GM21423 (cell line): ENCODE data around the gene AOX1.
A peak's percentile ranks its signal among the peaks of the same experiment; 100 is the strongest.
"Not testable (repeated sequence)": the region's sequence is repeated elsewhere in the genome, so short reads cannot be mapped to it uniquely, and the experiment has no call there.

Experiments used
- ATAC-seq: cut with Tn5 transposase; IDR thresholded peaks from one replicate; pipeline ENCODE4 v1.9.1; 2021; ENCODE audit warnings: mild to moderate bottlenecking, moderate library complexity; ENCODE audit not compliant: unreplicated experiment

Gene AOX1

GRCh38 chr2:200698217-200698616 lies 112.4 kb downstream of the AOX1 start:
- no peak for ATAC-seq

DNA sequence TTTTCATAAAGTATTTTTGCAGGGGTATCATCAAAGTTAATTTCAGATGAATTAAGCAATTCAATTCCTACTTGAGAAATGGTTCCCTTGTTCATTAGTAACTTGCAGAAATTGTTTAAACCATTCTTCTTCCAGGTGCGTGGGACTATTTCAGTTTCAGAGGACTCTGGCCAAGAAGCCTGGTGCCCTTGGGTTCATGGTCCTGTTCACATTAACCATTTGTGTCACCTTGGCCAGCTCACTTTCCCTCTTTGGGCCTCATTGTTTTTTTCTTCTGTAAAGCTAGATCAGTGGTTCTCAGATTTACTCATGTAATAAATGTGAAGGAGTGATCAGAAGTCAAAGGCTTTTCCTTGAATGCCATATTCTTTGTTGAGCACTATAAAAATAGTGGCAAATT lies 113.5 kb downstream of the AOX1 start:
- ATAC-seq: no peak

DNA sequence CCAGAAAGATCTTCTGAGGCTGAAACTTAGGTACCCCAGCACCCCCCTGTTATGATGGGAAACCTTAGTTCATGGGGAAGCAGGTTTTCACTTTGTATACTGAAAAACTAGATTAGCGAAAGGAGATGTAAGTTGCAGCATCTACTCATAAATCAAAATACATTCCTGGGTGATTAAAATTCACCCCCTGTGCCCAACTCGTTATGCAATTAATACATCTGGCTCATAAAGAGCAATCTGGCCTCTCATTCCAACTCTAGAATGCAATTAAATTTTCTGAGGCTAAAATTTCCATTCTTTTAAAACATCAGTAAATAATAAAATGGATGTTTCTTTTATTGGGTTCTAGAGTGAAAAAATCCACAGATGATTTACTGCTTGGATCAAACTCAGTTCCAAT lies 115.0 kb downstream of the AOX1 start:
- ATAC-seq: no peak

- ATAC-seq: no peak
Measured at GRCh38 chr2:200702044-200702443, 116.2 kb downstream of the AOX1 start.

- no peak for ATAC-seq
Measured at GRCh38 chr2:200702646-200703118, 116.9 kb downstream of the AOX1 start.

DNA sequence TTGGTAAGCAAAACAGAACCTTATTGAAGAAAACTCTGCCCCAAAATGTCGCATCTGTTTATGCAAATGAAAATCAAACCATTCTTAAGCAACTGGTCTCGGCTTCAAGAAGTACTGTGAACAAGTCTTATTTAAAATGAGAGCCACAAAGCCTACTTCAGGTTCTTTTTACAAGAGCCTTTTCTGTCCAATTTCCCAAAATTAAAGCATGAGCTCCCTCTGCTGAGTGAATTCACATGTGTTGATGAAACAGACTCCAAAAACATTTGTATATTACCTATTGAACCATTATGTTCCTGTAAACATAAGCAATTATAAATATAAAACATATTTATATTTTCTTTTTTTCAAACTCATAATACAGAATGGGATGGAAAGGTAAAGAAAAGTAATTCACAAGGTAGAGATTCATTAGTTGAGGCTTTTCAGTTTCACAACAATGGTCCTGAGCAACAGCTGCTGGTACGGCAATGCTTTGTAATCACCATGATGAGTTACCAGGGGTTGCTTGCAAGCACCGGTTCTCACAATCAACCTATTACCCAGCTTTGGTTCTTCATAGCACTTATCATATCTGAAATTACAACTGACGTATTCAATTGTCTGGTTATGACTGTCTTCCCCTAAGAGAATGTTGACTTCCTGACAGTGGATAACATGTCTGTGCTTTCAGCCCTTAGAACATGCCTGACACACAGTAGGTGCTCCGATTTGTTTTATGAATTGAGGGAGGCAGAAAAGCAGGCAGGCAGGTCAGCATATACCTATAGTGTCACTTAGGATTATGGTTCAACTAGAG lies 117.5 kb downstream of the AOX1 start:
- ATAC-seq: no peak

DNA sequence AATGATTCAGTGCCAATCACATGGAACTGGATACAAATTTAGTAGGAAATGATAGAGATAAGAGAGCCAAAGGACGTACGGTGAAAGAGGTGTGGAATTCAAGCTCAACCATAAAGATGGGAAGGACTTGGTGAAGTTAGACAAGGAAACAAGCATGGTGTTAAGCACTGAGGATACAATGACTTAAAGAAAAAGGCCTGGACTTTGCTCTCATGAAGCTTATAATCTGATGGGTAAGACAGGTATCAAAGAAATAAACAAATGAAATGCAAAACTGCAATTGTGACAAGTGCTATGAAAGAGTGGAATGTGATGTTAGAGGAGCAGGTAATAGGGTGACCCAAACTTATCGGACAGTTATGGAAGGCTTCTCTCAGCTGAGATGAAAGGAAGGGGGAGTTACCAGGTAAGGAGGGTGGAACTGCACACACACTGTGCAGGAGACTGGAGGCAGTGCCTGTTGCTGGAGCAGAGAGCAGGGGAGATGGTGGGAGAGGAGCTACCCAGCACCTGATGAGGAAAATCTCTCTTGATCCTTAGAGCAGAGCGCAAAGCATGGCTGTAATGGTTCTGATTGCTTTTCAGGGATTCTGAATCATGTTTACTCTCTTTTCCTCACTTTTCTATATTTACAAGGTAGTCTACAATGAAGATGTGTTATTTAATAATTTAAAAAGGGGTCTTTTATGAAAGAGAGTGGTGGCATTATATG lies 118.3 kb downstream of the AOX1 start:
- no peak for ATAC-seq

GRCh38 chr2:200705305-200706041 lies 119.7 kb downstream of the AOX1 start:
- ATAC-seq: no peak

DNA sequence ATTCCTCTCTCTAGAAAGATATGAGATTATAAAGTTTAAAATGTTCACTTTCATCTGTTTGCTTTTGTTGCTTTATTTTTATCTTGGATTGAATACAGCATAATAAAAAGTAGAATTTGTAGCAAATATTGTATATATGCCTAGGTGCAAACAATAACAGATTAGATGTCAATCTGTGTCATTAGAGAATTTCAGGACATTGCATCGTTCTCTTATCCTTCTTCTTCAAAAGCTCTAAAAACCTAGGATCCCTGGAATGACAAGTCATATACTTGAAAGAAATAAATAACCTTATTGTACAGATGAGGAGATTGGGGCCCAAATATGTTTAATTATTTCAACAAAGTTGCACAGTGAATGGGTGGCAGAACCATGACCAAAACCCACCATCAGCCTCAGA lies 123.1 kb downstream of the AOX1 start:
- ATAC-seq: no peak

GRCh38 chr2:200713003-200713703 lies 127.3 kb downstream of the AOX1 start:
- ATAC-seq: peak; percentile 99

DNA sequence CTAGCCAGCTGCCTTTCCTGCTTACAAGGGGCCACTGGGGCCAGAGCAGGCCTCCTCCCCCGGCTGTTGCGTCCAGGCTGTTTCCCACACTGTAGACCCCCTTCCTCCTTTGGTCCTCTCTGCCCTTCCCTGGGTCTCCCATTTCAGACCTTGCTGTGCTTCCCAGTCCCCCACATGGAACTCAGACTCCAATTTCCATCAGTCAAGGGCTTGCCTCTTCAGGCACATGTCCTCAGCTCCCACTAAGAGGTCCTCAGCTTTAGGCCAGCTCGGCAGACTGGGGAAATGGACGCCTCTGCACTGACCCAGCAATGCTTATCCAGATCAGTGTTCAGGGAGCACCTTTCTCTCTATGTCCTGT lies 127.9 kb downstream of the AOX1 start:
- ATAC-seq: no peak

DNA sequence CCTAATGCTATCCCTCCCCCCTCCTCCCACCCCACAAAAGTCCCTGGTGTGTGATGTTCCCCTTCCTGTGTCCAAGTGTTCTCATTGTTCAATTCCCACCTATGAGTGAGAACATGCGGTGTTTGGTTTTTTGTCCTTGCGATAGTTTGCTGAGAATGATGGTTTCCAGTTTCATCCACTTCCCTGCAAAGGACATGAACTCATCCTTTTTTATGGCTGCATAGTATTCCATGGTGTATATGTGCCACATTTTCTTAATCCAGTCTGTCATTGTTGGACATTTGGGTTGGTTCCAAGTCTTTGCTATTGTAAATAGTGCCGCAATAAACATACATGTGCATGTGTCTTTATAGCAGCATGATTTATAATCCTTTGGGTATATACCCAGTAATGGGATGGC lies 129.2 kb downstream of the AOX1 start:
- not testable (repeated sequence) for ATAC-seq

GRCh38 chr2:200716386-200716785 lies 130.6 kb downstream of the AOX1 start:
- no peak for ATAC-seq
